Measurements from ENCODE around the gene PDE7B.

PDE7B gene

DNA sequence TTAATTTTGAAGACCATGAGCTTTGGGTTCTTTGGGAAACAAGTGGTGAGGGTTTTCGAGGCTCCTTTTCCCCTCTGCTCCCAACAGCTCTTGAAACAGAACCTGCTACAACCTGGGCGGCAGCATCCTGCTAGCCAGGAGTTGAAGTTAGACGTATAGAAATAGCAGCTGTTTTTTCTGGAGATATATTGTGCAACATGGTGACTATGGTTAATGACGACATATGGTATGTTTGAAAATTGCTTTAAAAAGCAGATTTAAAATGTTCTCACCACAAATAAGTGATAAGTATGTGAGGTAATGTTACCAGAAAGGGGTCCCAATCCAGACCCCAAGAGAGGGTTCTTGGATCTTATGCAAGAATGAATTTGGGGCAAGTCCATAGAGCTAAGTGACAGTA is 138.9 kb downstream of the PDE7B start:
- DNase-seq (ENCODE audit: low read depth): no peak

DNA sequence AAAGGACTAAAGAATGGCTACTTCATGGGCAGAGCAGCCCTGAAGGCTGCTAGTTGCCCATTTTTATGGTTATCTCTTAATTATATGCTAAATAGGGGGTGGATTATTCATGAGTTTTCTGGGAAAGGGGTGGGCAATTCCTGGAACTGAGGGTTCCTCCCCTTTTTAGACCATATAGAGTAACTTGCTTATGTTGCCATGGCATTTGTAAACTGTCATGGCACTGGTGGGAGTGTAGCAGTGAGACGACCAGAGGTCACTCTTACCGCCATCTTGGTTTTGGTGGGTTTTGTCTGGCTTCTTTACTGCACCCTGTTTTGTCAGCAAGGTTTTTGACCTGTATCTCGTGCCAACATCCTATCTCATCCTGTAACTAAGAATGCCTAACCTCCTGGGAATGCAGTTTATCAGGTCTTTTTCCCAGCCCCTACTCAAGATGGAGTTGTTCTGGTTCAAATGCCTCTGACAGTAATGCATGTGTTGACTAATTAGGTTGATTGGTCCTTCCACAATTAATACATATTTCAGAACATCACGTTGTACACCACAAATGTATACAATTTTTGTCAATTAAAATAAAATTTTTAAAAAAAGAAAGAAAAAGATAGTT is 139.5 kb downstream of the PDE7B start:
- DNase-seq (ENCODE audit: low read depth): no peak

DNA sequence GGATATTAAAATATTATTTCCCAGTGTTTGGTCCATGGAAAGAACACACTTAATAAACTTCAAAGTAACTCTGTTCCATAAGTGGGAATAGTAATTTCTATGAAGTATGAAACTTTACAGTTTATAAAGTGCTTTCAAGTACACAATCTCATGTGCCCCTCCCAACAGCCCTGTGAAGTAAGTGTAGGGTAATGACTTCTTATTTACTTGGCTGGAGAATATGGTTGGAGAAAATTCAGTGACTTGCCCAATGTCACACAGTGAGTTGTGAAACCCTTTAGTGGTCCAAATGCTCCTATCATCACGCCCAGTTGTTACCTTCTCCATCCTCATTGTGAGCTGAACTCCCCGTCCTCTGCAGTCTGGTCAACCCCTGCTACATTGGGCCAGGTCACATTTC is 141.2 kb downstream of the PDE7B start:
- DNase-seq (ENCODE audit: low read depth): no peak

DNA sequence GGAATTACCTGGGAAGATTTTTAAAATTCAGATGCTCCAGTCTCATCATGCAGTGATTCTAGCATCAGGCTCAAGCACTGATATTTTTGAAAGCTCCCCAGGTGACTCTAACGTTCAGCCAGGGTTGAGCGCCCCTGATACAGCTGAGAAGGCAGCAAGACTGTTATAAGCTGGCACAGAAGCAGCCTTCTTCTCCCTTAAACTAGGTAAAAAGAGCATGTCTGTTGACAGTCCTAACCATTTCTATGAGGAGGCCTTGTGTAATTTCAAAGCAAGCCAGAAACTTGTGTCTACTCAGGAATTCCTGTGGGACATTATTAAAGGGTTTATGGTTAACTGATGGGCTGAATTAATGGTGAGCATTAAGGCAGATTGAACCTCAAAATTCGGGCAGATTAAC is 141.9 kb downstream of the PDE7B start:
- DNase-seq (ENCODE audit: low read depth): no peak

DNA sequence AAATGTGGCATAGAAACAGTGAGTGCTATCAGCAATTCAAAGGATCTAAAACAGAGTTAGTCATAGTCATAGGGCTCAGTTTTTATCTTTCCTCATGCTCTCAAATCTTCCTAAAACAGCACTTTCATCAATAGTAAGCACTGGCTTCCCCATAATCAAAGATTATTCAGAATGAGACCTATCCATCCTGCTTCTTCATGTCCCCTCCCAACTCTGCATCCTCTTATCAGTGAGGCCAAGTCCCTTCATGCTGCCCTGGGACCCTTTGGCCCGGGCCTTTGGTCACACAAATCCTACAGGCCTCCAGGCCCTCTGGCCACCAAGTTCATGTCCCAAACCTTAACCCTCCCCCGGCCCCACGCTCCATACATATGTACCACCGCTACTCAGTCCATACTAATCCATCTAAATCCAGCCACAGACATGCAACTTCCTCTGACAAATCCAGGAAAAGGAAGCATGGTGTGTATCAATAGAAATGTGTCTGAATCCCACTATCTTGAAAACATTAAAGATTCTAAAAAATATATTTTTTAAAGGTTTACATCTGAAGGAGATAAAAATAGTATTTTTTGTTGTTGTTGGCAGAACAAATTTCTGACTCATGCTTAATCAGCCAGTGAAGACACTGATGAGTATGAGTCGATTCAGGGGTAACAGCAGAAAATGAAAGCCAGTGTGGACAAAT is 143.5 kb downstream of the PDE7B start:
- DNase-seq (ENCODE audit: low read depth): peak; percentile 78

DNA sequence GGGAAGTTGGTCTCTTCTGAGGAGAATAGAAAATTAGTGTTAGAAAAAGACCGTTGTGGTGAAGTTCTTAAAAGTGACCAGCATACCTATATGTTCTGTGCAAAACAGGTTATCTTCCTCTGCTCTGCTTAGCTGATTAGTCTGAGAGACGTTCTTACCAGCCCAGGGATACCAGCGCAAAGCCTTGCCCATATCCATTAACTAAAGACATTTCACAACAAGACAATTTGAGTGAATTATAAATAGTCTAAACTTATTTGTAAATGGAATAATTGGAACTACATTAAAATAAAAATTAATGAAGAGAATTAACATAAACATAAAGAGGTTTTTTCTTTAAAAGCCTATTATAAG is 144.0 kb downstream of the PDE7B start:
- no peak for DNase-seq (ENCODE audit: low read depth)

DNA sequence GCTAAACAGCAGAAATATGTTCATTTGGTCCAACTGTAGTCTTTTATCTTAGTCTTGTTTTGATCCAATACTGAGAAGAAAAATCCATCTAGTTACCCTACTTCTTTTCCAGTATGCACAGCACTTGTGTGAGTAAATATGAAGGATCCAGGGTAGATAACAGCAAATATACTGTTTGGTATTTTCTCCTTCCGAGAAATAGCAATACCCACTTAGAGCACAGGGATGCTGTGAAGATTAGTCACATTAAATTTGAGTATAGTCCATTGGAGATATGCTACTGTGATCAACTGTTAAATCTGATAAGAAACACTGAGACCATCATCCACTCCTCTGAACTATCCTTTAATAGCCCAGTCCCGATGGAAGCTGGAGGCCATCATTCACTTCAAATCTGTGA is 145.2 kb downstream of the PDE7B start:
- no peak for DNase-seq (ENCODE audit: low read depth)

DNA sequence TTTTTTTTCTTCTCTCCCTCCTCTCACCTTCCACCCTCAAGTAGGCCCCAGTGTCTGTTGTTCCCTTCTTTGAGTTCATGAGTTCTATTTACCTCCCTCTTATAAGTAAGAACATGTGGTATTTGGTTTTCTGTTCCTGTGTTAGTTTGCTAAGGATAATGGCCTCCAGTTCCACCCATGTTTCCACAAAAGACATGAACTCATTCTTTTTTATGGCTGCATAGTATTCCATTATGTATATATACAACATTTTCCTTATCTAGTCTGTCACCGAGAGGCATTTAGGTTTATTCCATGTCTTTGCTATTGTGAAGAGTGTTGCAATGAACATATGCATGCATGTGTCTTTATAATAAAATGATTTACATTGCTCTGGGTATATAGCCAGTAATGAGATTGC is 147.9 kb downstream of the PDE7B start:
- DNase-seq (ENCODE audit: low read depth): no peak

DNA sequence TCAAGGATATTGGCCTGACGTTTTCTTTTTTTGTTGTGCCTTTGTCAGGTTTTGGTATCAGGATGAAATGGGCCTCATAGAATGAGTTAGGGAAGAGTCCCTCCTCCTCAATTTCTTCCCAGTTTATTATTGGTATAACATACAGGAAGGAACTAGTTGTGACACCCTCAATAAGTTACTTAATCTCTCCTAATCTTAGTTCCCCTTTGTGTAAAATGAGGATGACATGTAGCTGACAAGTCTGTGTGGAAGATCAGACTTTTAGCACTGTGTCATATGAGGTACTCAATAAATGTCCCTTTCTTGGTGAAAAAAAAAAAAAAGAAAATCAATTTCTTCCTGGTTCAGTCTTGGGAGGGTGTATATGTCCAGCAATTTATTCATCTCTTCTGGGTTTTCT is 155.8 kb downstream of the PDE7B start:
- no peak for DNase-seq (ENCODE audit: low read depth)

DNA sequence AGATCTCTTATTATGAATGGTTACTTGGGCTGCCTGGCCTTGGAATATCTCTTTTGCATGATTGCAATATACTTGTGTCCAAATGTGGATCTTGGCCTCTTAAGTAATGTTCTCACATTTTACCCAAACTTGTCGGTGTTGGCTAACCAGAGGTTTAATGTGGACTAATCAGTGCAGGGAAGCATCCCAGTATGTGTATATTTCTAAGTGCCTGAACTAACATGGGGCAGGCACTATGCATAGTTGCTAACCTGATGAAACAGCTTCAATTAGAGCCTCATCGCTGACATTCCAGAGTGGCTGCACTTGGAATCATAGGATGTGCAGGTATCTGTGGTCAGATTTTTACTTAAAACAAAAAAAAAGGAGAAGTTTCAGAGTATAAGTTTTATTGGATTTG is 160.0 kb downstream of the PDE7B start:
- no peak for DNase-seq (ENCODE audit: low read depth)

DNA sequence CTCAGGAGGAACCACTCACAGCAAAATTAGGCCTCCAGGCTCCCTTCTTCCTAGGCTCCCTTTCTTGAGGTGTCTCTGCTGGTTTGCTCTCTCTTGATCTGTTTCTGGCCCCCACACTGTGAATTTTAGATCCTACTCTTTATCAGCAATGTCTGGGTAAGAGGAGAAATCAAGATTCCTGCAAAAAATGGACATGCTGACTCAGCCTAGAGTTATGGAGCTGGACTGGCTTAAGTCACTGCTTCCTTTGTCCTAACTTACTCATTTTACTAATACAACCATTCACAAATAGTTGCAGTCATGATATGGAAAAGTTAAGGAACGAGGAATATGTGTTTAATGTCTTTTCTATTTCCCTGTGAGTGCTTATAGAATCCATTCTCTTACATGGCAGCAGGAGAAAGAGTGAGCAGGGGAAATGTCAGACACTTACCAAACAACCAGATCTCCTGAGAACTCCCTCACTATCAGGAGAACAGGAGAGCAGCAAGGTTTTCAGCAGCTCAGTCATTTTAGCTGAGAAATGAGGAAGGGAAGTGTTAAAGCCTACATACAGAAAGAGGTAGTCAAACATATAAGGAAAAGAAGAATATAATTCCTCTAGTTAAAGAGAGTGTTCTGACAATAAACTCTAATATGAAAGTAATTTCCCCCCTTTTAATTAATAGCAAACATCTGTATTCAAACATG is 160.8 kb downstream of the PDE7B start:
- DNase-seq (ENCODE audit: low read depth): no peak

DNA sequence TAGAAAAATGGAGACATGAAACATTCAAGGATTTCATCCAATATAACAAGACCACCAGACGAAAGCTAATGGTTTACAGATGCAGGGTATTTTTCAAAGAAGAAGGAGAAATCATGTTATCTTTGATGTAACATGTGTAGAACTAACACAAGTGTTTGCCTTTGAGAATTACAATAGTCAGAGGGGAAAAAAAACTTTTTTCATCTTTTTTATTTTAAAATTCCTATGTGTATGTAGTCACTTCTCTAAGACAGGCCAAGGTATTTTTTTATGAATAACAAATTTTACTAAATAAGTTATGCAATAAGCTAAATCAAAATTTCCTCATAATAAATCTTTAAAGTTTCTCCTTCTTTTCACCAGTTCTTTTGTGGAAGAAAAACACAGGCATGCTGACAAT is 161.4 kb downstream of the PDE7B start:
- DNase-seq (ENCODE audit: low read depth): no peak

DNA sequence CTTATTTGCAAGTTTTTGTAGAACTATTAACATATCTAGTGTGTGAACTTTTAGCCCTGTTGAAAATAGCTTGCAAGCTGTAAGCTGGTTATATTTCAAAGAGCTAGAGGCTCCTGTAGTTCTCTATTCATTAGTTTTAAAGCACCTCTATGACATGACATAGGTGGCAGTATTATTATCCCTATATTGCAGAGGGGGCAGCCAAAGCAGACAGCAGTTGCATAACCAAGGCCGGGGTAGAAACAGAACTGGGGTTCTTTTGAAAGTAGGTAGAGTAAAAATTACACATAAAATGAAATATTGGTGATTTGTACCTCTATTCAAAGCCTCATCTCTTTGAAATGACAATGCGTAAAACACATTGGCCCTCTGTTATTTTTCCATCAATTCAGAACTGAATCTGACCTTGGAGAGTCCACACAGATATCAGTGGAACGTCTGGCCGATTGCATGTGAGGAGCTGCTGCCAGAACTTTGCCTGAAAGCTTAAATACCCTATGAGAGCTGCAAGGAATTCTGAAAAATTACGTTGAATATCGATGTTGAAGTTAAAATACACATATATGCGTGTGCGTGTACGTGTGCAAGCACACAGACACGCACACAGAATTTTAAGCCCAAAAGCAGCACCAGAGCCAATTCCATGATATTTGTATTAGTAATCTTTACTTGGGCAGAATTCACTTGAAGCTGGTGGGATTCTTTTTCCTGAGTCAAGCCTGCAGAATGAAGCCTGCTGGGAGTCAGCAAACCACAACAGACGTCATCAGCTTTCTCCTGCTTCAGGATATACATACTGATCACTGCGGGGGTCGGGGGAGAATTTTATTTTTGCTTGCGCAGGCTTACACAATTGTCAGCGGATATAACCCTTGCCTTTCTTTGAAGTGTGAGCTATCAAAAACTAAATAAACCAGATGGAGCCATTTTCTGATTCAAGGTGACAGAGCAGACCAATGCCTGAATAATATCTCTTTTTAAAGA is 163.2 kb downstream of the PDE7B start:
- DNase-seq (ENCODE audit: low read depth): peak; percentile 99

DNA sequence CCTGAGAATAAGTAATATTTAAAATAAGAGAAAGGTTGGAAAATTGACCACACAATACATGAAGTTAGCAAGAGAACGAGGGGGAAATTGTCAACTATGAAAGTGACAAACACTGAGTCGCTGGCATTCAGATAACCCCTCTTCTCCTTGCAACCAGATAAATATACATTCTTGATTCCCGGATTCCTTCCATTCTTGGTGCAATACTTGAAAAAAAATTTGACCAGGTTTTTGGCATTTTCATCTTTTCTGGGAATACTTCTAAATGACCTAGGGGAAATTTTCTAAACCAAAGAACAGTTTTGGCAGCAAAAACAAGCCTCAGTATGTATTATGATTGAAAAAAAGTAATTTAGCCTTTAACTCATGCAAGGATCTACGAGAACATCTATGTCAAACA is 164.0 kb downstream of the PDE7B start:
- no peak for DNase-seq (ENCODE audit: low read depth)

DNA sequence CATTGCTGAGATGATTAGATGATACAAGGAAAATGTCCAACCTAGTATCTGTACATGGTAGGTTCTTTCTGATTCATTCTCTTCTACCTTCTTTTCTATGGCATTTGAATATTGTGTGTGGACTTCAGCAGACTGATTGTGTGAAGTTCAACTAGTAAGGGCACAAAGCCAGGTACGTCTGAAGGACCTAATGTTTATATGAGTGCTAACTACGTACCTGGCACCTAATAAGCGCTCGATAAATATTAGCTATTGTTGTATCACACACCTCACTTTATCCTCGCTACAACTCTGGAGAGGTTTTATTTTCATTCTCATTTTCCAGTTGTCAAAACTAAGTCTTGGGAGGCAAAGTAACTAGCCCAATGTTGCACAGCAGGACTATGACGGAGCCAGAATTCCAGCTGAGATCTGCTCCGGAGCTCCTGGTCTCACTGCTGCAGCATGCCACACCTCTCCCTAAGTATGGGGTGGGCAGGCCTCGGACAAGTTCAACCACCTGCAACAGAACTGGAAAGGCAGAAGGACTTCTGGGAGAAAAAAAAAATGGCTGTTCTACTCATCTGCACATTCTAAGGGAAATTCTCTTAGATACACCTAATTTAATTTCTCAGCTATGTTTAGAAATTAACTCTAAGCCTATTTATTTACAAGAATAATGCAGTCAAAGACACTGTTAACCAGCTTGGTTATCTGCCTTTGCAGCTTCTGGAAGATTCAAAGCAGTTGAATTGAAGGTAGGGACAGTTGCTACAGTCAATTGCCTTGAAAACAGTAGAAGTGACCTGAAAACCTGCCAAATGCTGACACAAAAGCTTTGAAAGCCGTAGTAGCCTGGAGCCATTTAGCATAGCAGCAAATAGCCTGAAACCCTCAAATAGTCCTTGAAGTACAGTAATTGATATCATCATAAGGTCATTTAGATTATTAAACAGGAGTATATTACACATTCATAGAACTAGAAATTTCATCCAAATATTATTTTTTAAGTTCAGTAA is 165.0 kb downstream of the PDE7B start:
- DNase-seq (ENCODE audit: low read depth): no peak

DNA sequence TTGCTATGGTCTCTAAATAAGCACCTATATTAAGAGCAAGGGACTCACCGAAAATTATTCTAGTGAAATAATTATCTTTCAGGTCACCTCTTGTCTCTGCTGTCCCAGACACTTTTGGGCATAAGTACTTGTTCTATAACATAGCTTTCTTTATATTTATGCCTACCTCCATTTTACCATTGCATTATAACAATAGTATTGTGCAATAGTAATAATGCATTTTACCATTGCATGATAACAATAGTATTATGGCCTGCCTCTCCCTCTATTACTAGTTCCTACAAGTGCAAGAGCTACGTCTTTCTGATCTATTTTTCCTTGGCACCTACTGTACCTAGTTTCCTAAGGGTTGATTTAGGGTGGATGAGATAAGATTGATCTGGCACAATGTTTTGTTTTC is 169.2 kb downstream of the PDE7B start:
- no peak for DNase-seq (ENCODE audit: low read depth)

DNA sequence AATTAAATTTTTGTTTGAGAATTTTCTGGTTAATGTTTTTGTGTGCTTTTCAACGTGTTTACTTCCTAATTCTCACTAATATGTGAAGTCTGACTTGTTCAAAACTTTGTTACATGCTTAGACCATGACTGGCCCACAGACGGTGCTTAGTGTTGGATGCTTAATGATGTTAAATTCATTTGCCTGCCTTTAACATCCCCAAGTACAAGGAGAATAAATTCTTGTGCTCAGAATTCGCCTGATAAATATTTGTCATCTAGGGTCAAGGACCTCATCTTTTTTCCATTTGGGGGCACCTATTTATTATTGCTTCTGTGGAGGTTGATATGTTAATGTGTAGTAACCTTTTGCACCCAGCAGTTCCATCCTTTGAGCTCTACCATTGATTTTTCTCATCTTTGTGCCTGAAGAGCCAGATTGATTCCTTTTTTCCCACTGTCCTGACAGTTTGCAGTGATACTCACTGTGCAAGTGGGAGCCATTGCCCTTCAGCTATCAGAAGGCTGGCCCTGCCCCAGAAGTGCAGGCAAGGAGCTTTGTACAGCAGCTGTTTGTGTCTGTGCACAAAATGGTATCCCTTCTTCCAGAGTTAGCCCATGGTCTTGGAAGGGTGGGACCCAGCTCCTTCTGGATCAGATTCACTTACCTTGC is 170.8 kb downstream of the PDE7B start:
- DNase-seq (ENCODE audit: low read depth): no peak

DNA sequence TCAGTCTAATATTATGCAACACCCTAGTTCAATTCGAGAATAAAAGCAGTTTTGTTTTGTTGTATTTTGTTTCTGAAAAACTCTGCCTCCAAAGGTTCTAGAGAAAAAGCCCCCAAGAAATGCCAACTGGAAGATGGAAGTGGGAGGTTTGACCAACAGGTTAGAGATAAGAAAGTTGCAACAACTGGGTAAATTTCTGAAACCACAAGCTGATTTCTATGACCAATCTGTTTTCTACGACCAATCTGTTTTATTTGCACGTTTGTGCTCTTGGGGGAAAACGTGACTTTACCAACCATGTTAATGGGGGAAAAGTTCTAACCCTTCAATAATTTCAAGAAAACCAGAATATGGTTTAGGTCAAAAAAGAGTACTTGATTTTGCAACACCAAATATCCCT is 173.2 kb downstream of the PDE7B start:
- DNase-seq (ENCODE audit: low read depth): no peak

DNA sequence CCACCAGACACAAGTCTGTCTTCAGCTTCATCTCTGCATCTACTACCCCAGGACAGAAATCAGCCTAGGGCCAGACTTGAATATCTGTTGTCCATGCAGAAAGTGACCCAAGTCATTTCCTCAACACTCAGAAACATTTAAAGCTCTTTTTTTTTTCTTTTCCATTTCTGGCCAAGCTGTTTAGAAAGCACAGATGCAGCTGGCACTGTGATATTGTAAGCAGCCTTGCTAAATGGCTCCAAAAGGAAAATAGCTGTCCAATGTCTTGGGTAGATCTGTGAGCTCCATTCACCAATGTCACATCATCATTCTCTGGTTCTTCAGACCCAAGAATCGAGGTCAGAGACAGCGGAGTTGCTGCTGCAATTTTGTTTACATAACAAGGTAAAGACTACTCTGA is 174.2 kb downstream of the PDE7B start:
- no peak for DNase-seq (ENCODE audit: low read depth)

DNA sequence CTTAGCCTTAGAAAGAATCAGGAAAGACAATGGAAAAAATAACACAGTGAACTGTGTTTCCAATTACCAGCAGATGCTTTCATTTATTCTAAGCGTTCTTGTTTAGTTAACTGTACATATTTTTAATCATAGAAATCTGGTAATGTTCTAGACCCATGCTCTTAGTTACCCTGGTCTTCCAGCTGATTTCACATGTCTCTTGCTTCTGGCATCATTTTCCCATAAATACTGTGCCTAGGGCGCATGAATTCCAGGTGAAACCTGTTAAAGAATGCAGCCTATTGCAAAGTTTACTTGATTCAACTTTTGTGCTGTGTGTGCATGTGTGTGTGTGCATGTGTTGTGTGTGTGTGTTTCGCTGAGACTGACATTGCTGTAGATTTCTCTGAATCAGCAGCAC is 178.6 kb downstream of the PDE7B start:
- DNase-seq (ENCODE audit: low read depth): no peak

DNA sequence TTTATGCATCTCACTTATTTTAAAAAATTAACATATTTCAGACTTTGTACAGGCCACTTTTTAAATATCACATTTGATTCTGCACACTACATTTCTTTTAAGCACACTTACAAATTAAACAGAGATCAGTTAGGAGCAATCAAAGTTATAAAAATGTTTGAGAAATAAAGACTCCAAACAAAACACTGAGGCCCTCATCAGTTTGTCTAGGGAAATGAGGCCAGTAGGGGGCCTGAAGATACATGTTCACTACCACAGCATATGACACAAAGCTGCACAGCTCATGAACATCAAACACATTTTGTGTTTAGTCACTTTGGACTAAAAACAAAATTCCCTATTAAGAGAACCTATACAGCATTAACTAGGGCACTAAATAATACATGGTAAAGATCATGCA is 180.5 kb downstream of the PDE7B start:
- DNase-seq (ENCODE audit: low read depth): no peak
